Smooth muscle cell of the brain vasculature (primary cell): ENCODE measurements around the gene RGS6.

Experiments
- DNase-seq: peaks from one replicate; pipeline ENCODE4 v3.0.0-alpha.2; 2012; ENCODE audit warnings: low read depth, low spot score

RGS6 gene

DNA sequence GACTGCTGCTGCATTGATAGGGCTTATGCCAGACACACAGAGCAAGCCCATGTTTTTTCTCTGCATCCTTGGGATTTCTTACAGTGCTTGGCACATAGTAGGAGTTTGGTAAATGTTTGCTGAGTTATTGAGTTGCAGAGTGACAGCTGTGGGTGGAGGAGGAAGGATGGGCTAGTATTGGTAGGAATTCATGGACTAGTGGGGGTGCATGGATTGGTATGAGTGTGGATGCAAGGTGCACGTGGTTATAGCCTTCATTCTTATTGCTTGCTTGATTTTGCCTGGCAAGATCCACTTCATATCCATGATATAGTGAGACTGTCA, 11.4 kb downstream of the RGS6 start:
- no peak for DNase-seq

DNA sequence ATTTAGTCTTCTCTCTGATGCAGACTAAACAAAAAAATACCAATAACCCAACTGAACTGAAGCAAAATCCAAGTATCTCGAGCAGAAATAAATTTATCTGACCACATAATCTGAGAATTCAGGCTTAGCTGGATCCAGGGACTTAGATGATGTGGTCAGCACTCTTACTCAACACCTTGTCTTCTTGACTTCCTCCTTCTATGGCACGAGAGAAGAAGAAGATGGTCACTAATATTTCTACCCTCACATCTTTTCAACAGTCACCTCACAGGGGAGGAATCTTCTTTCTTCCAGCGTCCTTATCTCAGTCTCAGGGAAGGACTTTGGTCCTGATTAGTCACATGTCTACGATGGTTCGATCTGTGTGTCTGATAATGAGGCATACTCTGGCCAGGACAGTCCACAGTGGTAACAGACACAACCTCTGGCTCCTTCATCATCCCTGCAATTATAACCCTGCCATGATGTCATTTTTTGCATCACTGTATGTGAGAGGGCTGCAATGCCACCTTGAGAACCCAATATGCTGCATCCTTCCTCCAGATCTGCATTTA, 15.8 kb downstream of the RGS6 start:
- no peak for DNase-seq

DNA sequence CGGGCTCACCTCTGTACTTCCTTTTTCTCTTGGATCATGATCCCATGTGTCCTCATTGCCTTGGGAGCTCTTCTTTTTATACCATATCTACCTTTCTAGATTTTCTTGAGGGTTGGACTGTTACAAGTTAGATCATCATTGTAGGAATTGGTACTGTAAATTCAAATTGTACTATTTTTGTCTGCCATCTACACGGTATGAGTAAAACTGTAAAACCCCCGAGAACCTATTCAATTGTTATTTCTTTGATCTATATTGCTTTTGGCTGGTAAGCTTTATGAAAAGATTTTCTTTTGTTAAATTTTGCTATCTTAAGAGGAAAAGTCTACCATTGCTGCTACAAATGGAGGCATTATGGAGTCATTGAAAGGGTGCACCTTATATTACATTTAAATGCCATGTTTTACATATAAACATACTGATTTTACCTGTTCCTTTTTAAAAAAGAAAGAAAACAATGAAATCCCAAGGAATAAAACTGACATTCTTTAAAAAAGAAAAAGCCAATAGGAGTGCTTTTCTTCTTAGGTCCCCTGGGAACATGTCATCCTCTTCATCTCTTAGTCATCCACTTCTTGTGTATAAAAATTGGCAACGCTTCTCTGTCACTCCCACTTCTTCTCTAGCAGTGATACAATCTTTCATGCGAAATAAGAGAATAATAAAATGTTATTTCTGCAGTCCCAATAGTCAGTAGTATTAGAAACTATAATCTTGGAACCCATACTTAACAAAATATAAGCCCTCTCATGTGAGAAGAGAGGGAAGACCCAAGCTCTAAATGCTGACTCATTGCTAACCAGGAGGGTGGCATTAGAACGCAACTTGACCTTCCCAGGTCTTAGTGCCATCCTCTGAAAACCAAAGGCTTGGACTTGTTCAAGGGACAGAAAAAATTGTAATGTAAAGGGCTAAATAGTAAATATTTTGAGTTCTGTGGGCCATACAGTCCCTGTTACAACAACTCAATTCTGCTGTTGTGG, 20.4 kb downstream of the RGS6 start:
- DNase-seq: no peak

DNA sequence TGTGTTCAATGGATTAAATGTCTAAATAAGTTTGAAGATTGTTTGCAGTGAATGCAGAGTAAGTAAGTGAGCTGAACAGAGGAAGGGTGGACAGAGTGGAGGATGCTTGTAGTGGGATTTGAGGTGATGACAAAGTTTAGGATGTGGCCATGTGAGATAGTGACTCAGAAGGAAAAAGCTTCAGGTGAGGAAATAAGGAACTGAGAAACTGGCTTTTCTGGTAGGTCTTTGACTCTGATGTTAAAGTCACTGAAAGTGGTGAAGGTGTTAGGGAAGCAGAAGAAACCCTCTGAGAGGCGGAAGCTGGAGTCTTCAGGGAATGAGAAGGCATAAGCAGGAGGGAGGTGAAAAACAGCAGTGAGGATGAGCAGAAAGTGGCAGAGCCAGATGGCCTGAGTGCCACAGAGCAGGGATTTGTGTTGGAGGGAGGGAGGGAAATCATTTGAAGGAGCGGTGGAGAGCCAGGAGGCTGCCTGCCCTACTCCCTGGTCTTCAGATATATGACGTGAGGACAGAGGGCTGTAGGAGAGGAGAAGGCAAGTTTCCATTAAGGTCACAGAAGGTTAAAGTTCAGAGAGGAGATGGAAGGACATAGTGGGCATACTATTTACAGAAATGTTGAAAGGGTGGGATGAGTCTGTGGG, 24.8 kb downstream of the RGS6 start:
- no peak for DNase-seq

DNA sequence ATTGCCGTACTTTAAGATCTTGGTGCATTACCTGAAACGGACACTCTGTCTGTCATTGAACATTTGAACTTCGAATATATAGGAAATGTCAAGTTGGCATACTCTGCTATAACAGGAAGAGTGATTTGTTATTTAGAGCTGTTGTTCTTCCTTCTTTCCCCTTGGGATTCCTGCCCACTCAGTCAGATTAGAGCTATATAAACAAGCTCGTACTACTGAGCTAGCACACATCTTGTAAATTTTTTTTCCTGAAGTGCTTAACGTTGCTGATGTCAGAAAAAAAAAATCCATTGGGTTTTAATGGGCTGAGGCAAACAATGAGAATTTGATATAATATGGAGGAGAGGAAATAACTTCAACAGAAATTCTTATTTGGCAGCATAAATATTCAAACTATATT, 26.8 kb downstream of the RGS6 start:
- no peak for DNase-seq

DNA sequence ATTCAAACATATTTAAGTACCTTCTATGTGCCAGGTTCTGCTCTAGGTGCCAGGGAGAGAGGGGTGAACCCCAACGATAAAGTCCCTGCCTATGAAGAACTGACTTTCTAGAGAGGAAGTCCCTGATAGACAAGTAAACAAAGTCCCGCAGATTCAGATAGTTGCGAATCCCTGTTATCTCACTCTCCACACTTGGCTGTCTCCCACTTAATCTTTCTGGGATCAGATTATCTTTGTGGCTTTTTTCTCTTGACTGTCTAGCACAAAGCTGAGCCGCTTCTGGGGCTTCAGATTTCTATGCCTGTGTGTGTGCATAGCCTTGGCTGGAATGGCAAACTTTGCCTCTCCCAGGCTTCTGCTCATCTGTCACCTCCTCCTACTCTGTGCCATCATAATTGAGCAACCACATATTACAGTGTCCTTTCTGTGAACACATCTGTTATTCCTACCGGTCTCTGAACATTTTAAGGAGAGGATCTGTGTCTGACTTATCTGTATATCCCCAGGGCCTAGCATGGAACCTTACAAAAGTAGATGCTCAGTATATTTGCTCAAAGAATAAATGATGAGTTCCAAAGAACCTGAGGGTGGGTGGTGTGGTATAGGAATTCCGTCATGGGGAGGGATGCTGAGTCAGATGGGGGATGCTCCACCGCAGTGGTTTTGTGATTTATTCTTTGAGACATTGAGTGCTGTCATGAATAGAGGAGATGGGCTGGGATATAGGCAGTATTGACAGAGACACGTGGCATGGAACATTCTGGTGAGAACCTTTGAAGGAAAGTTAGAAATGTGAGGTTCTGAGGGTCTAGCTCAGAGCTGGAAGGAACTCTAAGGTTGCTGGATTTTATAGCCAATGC, 28.5 kb downstream of the RGS6 start:
- DNase-seq: no peak

DNA sequence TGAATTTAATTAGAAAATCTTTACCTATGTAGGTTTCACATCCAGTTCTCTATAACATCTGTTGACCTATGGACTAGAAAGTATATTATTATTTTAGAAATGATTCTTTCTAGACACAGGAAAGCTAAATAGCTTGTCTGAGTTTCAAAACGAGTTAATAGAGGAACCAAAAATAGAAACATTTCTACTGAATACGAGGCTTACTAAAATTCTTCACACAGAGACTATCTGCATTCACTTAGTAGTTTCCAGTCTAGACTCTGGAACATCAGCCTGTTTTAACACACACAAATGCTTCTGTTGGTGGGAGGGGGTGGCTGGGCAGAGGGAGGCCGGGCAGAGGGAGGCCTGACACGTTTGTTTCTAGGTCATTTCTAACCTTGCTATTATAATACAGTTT, 29.7 kb downstream of the RGS6 start:
- no peak for DNase-seq

DNA sequence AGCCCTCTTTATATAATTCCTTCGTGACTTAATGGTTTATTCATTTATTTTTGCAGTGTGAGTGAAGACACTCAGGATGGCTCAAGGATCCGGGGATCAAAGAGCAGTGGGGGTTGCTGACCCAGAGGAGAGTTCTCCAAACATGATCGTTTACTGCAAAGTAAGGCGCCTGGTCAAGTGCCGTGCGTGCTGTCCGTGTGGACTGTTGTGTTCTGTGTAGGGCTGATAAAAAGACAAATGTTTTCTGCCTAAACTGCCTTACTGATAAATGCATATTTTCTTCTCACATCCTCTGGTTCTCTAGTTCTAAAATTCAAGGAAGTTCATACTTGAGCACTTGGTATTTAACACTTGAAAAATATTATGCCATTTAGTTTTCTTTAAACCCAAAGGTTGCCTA, 32.5 kb downstream of the RGS6 start:
- DNase-seq: no peak

DNA sequence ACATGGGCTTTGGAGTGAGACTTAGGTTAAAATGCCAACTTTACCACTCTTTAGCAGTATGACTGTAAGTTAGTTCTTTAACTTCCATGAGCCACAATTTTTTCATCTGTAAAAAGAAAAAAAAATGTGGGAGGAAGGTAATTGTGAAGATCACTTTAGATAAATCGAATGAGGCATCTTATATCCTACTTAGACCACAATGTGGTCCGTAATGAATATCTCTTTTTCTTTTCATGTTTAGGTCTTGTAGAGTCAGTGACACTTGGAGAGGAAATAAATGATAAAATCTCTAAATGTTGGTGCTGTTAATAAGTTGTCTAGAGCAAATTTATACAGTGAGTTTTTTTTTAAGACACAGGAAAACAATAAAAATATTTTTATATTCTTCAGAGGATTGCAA, 34.3 kb downstream of the RGS6 start:
- DNase-seq: no peak

DNA sequence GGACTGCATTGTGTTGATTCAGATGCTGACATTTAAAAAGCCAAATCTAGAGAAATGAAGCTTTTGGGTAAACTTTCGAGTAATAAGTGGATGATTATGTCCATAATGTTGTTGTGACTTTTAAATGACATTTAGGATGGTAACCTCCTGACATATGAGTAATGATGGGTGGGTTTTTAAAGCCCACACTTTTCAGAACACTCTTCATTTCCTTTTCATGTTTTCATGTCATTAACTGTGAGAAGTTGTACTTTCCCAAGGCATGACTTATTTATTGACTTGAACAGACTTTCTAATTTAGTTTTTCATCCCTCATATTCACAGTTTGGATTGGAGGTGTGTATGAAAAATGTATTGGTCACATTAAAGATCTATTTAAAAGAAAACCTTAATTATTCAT, 35.5 kb downstream of the RGS6 start:
- DNase-seq: no peak

DNA sequence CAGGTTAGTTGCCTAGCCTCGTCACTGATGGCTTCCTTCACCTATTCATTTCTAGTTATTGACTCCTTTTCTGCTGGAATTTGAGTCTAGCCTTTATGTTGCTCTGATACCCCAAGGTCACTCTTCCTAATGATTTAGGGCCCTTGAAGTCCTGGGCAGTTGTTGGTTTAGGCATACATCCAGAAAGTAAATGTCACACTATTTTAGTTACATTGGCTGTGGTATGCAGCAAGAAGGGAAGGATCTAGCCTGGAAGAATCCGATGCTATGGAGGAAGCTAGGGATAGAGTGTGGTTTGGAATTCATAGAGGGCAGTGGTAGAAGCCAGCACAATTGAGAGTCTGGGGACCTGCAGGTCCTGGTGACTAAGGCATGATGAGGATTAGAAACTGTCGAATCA, 38.0 kb downstream of the RGS6 start:
- DNase-seq: no peak

DNA sequence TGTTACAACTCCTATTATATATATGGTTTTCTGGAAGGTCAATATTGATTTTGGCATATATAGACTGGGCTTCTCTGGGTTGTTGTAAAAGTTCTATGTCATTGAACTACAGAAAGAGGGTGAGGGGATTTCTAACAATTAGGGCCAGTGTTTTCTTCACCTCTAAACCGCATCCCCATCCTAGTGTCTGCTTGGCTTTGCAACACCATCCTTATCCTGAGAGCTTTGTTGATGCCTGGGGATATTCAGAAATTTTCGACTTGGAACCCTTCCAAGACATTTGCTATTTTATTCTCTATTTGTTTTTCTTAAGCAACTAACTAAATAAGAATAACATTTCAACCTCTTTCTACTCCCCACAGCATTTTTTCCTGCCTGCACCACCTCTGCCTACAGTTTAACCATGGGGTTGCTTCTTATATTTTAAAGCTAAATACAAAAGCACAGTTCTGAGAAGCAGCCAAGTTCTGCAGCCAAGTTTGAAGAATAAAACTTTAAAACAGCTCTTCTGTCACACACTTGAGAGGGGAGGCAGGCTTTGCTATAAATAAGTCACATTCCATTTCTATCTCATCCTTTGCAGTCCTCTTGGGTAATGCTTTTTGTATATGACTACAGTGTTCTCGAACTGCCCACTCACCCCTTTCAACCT, 53.4 kb downstream of the RGS6 start:
- DNase-seq: no peak

DNA sequence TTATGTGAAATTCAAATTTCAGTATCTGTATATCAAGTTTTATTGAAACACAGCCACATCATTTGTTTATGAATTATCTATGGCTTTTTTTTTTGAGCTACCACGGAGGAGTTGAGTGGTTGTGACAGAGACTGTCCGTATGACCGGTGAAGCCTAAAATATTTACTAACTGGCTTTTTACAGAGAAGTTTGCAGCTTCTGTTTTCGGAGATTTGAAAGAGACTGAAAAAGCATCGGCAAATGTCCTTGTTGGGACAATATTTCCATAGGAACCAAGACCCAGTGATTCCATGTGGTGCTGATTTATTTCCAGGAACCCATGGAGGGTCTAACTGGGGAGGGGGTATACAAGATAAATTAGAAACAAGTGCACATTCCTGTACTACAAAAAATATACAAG, 56.2 kb downstream of the RGS6 start:
- no peak for DNase-seq

DNA sequence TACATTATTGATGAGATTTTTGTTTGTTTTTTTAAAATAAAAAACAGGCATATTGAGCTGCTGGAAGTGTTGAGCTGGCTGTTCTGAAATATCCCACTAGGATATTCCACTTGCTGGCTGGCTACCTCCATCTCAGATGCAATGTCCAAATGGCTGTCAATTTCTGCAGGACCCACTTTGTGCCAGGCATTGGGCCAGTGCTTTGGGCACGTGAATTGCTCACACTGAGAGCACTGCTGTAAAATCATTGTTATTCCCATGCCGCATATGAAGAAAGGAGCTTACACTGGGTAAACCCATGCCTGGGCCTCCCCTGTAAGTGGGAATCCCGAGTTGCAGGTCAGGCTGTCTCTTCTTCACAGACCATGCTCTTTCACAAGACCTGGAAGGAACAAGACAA, 56.7 kb downstream of the RGS6 start:
- no peak for DNase-seq

DNA sequence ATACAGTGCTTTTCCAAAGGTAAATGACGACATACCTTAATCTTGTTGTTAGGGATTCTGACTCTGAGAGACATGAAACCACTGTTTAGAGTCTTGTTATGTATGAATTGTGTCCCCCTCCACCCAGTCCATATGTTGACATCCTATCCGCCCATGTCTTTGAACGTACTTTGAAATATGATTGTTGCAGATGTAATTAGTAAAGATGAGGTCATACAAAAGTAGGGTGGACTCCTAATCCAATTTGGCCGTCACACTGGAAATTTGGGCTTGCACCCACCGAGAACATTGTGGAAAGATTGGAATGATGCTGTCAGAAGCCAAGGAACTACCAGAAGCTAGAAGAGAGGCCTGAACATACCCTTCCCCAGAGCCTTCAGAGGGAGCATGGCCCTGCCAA, 62.2 kb downstream of the RGS6 start:
- no peak for DNase-seq

DNA sequence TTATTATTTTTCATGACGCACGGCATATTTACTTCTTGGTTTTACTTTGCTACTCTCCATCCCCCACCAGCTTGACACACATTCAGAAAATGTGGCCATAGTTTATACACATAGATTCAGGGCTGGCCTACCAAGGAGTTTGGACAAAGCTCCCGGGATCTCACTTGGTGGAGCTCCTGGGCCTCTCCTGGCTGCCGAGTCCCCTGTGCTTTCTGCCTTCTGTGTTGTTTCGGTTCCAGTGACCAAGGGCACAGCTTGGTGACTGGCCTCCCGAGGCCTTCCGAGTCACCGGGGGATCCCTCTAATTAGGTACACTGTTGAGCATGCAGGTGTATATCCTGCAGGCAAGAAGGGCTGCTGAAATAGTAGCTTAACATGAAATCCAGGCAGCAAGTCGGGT, 63.5 kb downstream of the RGS6 start:
- no peak for DNase-seq

DNA sequence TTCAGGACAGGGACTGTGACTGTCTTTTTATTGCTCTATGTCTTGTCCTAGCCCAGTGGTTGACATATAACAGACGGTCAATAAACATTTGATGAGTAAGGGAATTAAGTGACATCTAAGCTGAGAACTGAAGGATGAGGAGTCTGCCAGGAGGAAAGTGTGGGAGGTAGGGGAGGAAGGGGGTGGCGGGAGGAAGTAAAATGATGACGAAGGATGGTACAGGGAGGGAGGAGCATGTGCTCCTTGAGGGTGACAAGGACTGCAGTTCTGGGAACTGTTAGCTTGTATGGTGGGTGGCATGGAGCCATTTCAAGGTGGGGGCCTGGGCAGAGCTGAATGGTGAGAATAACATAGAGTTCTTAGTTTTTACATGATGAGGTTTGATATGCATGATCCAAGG, 64.4 kb downstream of the RGS6 start:
- no peak for DNase-seq

DNA sequence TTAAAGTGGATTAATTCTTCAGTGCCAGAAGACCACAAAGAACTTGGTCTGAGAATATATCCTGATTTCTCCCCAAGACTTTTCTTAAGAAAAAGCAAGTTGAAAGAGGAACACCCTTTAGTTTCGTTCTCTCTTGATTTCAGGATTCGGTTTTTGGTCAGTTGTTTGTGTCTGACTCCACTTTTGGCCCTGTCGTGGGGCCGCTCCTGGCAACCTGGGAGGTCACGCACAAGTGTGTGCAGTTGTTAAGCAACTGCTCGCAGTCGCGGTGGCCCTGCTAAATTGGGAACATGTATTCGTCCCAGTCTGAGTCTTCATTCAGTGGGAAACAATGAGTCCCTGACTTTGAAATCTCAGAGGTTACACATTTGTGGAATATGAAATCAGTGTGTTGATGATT, 68.7 kb downstream of the RGS6 start:
- DNase-seq: no peak

DNA sequence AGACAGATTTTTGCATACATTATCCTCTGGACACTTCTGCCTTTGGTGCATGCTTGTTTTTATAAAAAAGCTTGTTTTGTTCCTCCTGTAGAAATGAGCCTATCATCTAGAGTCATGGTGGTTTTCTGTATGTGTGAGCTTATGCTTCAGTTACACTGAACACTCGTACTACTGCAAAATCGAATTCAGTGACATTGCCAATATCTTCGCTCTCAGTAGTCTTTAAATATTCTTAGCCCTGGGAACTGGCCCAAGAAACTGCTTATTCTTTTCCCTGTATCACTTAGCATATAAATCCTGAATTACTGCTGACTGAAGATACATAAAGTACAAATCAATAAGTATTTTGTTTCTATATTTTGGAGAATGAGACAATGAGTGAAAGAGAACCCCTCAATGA, 70.5 kb downstream of the RGS6 start:
- DNase-seq: no peak

DNA sequence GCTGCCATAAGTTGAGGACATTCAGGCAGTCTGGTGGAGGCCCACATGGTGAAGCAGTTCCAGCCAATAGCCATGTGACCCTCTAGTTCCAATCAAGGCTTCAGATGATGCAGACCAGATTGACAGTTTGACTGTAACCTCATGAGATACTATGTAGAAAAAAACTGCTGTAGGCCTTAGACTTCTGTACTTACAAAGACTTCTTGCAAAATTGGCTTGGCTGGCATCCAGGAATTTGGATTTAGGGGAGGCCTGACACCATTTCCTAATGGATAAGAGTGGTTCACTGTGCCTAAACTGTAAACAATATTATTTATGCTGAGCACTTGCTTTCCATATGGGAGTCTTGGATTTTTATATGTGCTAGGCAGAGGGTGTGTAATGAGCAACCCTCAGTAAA, 76.4 kb downstream of the RGS6 start:
- no peak for DNase-seq

DNA sequence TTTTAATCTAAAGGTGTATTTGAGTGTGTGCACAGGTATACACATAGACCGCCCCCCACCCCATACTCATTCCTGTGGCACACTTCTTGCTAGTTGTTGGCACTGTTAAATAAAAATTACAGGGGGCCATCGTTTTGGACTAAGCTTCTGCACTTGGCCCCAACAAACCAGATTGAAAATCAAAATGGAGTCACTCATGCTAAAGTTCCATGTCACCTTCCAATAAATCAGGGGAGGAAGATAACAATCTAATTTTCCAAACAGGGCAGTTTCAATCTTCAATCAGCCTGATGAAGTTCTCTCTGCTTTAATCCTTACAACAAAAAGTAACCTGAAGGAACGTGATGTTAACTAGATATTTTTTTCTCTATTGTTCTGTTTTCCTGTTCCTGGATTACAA, 78.2 kb downstream of the RGS6 start:
- DNase-seq: no peak
